SIG-M5 treated with dmso at 0.1 percent for 504 hours (cell line): ENCODE results near the gene SKI.
"Not testable (repeated sequence)": the region's sequence is repeated elsewhere in the genome, so short reads cannot be mapped to it uniquely, and the experiment has no call there.

ENCODE experiments used
- DNase-seq: peaks from one replicate; lab custom pipeline; 2025; ENCODE audit not compliant: unreplicated experiment; lab: John Stamatoyannopoulos, UW

Gene SKI

DNA sequence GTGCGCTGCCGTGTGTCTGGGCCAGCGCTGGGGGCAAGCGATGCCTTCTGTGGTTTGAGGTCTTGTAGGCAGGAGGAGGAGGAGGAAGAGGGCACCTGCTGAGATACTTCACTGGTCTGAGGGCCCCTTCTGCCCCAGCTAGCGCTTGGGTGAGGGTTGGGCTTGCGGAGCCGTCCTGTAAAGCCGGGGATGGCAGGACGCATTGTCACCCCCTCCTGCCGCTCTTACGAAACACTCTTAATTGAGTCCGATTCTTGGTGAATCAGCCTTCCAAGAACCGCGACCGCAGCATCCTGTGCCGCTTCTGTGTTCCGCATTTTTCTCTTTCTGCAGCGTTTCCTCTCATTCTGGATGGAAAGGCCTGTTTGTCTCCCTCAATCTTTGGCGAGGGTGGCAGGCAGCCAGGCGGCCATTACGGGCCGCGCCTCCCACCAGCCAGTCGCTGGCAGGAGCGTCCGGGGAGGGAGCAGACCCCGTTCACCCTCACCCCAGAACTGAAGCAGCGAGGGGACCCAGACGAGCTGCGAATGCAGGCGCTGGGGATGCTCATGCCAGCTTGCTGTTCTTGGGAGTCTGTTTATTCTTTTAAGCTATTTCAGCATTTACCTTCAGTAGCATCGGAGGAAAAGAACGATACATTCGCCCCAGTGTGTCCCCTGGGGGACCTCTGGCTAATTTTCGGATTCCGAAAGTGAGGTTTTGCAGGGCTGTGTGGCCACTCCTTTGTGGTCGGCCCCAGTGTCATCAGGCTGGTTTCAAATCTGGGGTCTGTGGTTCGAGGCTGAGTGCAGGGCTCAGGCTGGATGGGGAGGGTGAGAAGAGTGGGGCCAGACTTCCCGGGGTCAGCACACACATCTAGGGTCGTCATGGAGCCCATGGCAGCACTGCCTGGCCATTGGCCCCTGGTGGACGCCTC, 62.7 kb downstream of the SKI start:
- peak; percentile 98 for DNase-seq

DNA sequence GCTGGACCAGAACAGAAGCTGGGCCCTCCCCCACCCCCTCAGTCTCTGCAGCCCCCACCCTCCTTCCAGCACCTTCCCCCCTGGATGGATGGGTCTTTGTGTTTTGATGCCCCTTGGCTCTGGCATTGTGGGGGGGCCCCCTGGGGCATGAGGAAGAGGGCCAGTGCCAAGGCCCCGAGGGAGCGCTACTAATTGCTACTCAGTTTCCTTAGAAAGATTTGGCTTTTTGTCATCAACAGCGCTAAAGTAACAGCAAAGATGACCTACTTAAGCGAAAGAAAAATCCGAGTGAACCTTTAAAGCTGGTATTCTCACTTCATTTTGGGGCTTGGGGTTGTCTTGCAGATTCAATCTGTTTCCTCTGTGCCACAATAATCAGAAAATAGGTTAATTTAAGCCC, 63.5 kb downstream of the SKI start:
- no peak for DNase-seq

DNA sequence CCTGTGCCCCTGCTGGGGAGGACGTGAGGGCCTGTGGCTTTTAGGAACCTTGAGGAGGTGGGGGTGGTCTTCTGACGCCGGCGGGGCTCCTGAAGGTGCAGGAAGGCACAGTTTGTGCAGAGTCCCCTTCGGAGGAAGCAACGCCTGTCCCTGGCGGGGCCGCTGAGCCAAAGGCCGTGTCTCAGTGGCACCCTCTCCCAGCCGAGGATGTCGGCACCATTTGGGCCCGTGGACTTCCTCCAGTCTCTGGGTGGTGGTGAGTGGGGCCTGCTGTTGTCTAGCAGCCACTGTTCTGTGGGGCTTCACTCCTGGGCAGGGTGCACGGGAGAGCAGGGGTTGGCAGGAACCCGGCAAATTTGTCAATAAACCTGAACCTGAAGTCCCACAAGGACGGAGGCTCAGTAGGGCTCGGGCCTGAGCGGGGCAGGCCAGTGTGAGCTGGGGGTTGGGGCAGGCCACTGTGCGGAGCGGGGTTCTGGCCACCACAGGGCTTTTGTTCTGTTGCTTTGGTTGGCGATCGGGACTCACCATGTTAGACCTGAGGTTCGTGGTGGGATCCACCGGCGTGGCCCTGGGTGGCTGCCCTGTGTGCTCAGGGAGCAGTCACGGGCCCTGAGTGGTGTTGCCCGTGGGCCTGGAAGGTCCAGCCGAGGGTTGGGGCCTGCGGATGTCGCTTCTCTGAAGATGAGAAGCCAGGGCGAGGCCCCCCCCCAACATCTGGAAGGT, 64.8 kb downstream of the SKI start:
- DNase-seq: no peak

DNA sequence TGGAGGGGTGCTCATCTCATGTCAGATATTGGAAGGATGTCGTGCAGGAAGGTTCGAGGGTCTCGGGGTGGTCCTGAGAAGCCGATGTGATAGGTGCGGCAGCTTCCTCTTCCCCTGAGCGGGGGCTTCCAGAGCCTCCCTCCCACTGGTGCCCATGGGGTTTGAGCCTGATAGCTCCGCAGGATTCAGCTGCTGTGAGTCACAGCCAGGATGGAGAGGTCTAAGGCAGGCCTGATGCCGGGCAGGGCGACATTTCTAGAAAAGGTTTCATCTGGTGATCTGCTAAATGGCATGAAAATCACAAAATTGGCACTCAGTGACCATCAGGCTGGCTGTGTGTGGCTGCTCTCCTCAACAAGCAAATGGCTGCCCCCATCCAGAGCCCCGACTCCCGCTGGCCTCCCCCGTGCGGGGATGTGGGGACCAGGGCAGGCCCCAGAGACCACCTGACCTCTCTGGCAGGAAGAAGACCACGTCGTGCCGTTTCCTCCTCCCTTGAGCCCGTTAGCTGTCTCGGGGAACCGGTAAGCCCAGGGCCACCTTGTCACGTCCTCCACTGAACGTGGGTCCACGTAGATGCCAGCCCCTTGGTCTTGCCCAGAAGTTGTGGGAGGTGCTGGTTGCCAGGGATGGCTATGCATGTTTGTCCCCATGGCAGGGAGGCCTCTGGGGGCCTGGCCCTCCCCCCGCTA, 66.1 kb downstream of the SKI start:
- no peak for DNase-seq

DNA sequence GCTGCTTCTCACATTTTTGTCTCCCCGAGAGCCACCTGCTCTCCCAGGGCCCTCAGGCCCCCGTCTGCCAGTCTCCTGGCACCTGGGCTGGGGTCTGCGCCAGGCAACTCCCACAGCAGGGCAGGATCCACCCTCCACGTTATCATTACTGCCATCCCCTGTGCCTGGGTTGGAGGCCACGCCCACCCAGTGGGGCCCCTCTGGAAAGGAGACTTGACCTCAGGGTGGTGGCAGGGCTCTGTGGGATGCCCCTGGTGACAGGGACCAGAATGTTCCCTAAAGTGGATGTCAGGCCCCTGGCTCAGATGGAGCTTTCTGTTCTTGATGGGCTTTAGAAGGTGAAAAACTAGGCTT, 66.6 kb downstream of the SKI start:
- DNase-seq: no peak

GRCh38 chr1:2295526-2295925, 67.4 kb downstream of the SKI start:
- no peak for DNase-seq

GRCh38 chr1:2296211-2296610, 68.1 kb downstream of the SKI start:
- DNase-seq: not testable (repeated sequence)

- DNase-seq: no peak
These were observed 68.5 kb downstream of the SKI start for GRCh38 chr1:2296614-2297013.

GRCh38 chr1:2297246-2298011, 69.3 kb downstream of the SKI start:
- DNase-seq: no peak

GRCh38 chr1:2298685-2299084, 70.6 kb downstream of the SKI start:
- no peak for DNase-seq

- DNase-seq: no peak
These were observed 71.1 kb downstream of the SKI start for GRCh38 chr1:2299131-2299627.

GRCh38 chr1:2300004-2300771, 72.1 kb downstream of the SKI start:
- peak; percentile 30 for DNase-seq

GRCh38 chr1:2300851-2301606, 72.9 kb downstream of the SKI start:
- DNase-seq: peak; percentile 92

- no peak for DNase-seq
These were observed 73.6 kb downstream of the SKI start for GRCh38 chr1:2301607-2302291.

- DNase-seq: no peak
These were observed 74.3 kb downstream of the SKI start for GRCh38 chr1:2302292-2302925.

DNA sequence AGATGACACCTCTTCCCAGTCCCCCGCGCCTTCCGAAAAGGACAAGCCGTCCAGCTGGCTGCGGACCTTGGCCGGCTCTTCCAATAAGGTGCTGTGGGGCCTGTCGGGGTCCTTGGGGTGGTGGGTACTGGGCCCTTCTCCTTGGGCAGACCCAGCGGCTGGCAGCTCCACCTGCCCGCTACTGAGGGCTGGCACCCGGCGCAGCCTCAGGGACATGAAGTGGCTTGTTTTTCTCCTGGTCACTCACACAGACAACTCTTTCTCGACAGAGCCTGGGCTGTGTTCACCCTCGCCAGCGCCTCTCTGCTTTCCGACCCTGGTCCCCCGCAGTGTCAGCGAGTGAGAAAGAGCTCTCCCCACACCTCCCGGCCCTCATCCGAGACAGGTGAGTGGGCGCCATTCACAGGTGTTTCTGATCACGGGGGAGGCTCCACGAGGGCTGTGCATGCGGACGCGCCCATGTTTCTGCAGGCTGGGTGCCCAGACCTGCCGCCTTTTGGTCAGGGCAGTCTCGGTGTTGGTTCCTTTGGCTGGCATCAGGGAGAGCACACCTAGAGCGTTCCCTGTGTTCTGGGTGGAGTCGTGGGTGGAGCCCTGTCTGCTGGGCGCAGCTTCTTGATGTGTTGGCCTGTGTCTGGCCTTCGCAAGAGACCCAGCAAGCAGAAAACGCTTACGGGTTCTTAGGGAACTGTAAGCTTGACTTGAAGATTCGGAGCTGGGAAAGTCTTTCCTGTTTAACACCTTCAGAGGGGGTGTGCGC, 75.1 kb downstream of the SKI start:
- DNase-seq: no peak

DNA sequence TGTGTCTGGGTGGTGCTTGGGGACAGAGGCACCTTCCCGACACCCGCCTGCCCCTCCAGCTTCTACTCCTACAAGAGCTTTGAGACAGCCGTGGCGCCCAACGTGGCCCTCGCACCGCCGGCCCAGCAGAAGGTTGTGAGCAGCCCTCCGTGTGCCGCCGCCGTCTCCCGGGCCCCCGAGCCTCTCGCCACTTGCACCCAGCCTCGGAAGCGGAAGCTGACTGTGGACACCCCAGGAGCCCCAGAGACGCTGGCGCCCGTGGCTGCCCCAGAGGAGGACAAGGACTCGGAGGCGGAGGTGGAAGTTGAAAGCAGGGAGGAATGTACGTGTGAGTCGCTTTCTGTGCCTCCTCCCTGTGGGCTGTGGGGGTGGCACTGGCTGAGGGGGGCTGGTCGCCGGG, 75.7 kb downstream of the SKI start:
- no peak for DNase-seq

- no peak for DNase-seq
These were observed 76.2 kb downstream of the SKI start for GRCh38 chr1:2304282-2304681.
